OCI-LY3 (cell line): ENCODE data around the gene PRR23C.

Experiments used
- EZH2phosphoT487 ChIP-seq: fragments of 200-600 bp; shearing (Covaris generic); IDR thresholded peaks from 2 replicates; pipeline ENCODE4 v1.6.1; 2018; ENCODE audit warnings: antibody characterized with exemption, mixed run types, low read depth
- TF ChIP-seq, protein P1 (sequence below): fragments of 200-600, 300-600 bp; sonication (generic); IDR thresholded peaks from 2 replicates; pipeline ENCODE4 v1.5.1; 2014; ENCODE audit warnings: antibody characterized with exemption, low read length, low read depth

DNA sequence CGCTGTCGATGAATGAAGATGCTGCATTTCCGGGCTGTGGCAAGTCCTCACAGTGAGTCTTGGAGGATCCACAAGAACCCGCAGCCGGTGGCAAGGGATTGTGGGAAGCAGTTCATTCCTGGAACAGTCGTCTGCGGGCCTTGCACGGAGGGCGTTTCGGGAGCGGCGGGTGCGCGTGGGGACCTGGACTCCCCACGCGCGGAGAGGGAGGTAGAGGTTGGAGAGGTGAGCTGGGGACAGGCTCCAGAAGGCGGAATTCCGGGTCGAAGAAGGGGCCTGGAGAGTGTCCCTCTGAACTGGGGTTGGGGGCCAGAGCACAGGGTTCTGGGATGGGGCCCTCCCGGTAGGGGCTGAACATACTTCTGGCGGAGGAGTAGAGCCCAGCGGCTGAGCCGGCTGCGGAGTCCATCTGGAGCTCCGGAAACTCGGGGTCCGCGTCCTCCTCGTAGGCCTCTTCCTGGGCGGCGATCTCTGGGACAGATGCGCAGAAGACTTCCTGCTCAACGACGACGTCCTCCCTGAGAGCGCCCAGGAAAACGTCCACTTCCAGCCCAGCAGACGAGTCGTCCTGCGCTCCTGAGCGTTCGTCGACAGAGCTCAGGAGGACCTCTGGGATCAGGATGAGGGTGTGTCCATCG lies 39.2 kb downstream of the PRR23C start:
- TF ChIP-seq, protein P1, sequence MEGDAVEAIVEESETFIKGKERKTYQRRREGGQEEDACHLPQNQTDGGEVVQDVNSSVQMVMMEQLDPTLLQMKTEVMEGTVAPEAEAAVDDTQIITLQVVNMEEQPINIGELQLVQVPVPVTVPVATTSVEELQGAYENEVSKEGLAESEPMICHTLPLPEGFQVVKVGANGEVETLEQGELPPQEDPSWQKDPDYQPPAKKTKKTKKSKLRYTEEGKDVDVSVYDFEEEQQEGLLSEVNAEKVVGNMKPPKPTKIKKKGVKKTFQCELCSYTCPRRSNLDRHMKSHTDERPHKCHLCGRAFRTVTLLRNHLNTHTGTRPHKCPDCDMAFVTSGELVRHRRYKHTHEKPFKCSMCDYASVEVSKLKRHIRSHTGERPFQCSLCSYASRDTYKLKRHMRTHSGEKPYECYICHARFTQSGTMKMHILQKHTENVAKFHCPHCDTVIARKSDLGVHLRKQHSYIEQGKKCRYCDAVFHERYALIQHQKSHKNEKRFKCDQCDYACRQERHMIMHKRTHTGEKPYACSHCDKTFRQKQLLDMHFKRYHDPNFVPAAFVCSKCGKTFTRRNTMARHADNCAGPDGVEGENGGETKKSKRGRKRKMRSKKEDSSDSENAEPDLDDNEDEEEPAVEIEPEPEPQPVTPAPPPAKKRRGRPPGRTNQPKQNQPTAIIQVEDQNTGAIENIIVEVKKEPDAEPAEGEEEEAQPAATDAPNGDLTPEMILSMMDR: no peak
- no peak for TF ChIP-seq EZH2phosphoT487
